Measurements from ENCODE around the gene NFATC2.

The NFATC2 gene

DNA sequence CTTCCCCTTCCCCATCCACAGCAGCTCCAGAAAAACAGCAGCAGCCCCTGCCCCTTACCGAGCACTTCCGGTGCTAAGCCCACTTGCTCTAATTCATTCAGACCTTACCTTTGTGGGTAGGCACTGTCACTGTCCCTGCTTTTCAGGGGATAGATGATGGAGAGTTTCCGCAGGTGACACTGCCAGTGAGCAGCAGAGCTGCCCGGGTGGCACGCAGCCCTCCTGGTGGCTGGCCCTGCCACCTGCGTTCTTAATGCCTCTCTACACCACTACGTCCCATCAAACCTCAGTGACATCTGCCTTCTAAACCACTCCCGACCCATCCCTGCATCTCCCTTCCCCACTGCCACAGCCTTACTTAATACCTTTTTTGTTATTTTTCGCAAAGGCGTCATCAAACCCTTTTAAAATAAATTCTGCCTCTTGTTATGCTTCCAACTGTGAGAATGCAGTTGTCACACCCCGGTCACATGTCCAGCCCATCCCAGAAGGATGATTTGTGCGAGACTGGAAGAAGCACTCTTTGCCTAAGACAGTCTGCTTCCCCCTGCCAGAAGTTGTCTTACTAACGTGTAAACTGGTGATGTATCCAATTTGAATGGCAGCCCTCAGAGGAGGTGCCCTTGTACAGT, 89.7 kb downstream of the NFATC2 start:
- no peak for DNase-seq (ENCODE audit: low read depth in 3 of 3)

DNA sequence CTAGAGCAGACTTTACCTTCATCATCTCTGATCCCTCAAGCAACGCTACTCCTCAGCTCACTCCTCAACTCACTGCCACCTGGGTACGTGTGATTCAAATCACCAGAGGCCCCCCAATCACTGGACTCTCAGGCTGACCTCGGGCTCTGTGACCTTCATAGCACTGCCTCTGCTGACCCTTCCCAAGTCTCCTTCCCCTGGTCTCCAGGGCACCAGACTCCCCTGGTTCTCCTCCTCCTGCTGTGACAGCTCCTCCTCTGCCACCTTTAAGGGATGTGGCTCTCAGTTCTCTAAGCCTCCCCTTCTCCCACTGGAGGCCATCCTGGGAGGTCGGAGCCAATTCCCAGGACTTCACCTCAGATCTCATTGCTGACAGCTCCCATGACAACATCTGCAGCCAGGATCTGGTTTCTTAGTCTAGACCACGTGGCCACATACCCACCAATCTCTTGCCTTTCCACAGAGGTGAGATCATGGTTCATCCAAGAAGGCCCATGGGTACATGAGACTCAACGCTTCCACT, 90.4 kb downstream of the NFATC2 start:
- DNase-seq (ENCODE audit: low read depth in 3 of 3) = no peak

DNA sequence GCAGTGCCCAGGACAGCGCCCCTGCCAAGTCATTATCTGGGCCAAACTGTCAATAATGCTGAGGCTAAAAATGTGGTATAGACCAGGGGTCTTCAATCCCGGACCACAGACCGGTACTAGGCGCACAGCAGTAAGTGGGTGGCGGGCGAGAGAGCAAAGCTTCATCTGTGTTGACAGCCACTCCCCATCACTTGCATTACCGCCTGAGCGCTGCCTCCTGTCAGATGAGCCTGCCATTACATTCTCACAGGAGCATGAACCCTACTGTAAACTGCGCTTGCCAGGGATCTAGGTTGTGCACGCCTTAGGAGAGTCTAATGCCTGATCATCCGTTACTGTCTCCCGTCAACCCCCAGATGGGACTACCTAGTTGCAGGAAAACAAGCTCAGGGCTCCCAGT, 91.0 kb downstream of the NFATC2 start:
- DNase-seq (ENCODE audit: low read depth in 3 of 3) = no peak

GRCh38 chr20:51450984-51451383, 91.5 kb downstream of the NFATC2 start:
- no peak for DNase-seq (ENCODE audit: low read depth in 3 of 3)

DNA sequence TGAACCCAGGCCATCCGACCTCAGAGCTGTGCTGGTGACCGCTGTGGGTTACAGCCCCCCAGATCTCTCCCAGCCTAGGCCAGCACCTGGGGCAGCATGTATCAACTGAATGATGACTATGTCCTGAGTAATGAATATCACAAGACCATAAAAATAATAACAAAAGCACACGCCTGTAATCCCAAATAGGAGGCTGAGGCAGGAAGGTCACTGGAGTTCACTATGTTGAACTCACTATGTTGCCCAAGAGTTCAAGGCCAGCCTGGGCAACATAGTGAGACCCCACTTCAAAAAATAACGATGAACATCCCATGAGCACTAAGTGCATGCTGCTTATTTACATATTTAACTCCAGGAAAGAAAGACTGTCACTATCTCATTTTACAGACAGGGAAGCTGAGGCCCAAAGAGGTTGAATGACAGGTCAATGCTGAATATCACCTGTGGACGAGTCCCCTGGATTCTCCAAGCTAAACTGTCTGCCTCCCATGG, 92.3 kb downstream of the NFATC2 start:
- DNase-seq (ENCODE audit: low read depth in 3 of 3) = no peak

DNA sequence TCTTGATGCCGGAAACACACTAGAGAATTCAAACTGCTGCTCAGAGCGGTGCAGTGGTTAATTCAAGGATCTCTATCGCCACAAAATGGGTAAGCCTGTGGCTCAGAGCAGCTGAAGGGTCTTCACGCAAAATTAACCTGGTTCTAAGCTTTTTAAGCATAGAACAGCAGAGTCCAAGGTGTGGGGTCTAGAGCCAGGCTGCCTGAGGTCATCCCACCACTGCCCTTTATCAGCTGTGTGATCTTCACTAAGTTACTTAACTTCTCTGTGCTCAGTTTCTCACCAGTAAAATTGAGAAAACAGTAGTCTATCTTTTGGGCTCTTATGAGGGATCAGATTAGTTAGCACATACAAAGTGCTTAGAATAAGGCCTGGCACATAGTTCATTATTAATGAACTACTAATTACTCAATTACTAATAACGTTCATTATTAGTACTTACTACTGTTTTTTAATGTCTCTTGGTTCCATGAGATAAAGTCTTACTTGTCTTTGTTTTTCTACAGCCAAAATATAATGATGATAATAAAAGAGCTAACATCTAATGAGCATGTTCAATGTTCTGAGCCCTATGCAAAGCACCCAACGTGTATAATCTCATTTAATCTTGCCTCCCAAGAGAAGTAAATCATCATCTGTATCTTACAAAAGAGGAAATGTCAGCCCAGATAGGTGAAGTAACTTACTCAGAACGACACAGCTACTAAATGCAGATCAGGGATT, 92.9 kb downstream of the NFATC2 start:
- no peak for DNase-seq (ENCODE audit: low read depth in 3 of 3)

DNA sequence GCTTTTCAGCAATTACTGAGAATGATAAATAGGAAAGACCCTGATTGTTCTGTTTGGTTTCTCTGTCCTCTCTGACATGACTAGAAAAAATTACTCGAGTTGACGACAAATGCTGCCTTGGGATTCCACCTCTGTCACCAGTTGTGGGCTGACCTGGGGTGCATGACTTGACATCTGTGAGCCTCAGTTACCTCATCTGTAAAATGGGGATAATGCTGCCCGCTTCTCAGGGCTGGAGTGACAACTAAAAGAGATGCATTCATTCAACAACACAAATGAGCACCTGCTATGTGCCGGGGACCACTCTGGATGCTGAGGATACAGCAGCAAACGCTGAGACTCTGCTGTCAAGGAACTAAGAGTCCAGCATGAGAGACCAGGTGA, 94.8 kb downstream of the NFATC2 start:
- DNase-seq (ENCODE audit: low read depth in 3 of 3) = no peak

- DNase-seq (ENCODE audit: low read depth in 3 of 3) = no peak
Observed at GRCh38 chr20:51447097-51447764, 95.3 kb downstream of the NFATC2 start.

DNA sequence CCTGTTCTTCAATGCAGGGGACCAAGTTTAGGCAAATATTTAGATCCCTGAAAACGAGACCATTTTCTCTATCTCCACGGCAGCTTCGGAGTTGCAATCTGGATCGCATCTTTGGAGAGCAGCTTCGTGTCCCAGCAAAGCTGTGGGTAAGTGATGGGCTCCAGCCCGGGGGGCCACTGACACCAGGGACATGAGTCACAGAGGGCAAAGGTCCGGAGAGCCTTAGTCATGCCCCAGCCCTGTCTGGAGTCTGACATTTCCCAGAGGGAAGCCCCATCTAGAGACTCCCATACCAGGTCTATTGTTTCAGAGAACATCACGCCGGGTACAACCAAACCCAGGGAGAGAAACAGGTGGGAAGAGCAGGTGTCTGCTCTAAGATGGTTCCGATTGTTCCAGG, 95.9 kb downstream of the NFATC2 start:
- DNase-seq (ENCODE audit: low read depth in 3 of 3) = no peak

DNA sequence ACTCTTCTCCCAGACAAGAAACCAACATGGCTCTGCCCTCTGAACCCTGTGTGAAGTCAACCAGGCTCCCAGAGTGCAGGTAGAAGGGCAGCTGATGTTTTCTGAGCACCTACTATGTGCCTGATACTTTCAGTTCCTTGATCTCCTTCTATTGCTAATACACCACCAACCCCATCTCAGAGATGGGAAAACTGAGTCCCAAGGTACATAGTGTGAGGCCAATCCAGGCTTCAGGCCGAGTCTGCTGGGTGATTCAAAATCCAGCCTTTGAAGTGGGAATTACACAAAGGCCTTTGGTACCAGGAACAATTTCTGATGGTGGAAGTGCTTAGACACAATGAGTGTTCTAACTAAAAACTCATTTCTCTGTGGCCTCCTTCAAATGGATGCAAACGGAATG, 96.3 kb downstream of the NFATC2 start:
- no peak for DNase-seq (ENCODE audit: low read depth in 3 of 3)

DNA sequence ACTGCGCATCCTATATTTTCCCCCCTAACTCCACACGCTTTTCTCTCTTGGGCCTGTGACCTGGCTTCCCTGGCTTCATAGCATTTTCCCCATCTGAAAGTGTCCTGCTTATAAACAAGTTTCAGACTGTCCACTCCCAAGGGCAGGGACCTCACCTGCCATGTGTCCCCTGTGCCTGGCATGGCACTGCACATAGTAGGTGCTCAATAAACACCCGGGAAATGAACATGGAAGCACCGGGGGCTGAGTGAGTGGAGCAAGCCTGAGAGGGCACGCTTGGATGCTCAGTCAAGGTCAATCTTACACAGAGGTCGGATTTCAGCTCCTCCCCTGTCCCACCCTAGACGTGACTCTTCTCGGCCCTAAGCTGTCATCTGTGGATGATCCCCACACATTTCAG, 96.9 kb downstream of the NFATC2 start:
- no peak for DNase-seq (ENCODE audit: low read depth in 3 of 3)

GRCh38 chr20:51444922-51445438, 97.5 kb downstream of the NFATC2 start:
- no peak for DNase-seq (ENCODE audit: low read depth in 3 of 3)

DNA sequence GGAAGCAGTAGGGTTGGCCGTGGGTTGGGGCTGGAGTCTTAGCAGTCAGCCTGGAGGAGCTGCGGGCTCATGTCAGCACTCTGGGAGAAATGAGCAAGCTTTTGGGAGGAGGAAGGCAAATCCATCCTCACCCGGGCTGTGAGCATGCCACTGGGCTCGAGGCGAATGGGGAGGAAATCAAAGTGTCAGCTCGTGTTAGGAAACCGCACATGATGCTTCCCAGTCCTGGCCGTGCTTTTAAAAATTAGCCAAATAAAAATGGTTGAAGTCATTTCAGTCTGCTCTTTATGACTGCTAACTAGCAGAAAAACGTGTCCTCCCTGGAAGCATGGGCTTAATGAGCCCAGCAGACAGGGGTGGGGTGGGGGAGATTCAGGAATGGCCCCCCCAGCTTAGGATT, 98.1 kb downstream of the NFATC2 start:
- no peak for DNase-seq (ENCODE audit: low read depth in 3 of 3)

GRCh38 chr20:51442602-51443001, 99.9 kb downstream of the NFATC2 start:
- DNase-seq (ENCODE audit: low read depth in 3 of 3) = no peak

- DNase-seq (ENCODE audit: low read depth in 3 of 3) = no peak
Observed at GRCh38 chr20:51440589-51440988, 101.9 kb downstream of the NFATC2 start.

GRCh38 chr20:51439160-51439689, 103.3 kb downstream of the NFATC2 start:
- DNase-seq (ENCODE audit: low read depth in 3 of 3) = no peak

GRCh38 chr20:51438136-51438535, 104.4 kb downstream of the NFATC2 start:
- DNase-seq (ENCODE audit: low read depth in 3 of 3) = no peak

- no peak for DNase-seq (ENCODE audit: low read depth in 3 of 3)
Observed at GRCh38 chr20:51437182-51437924, 105.2 kb downstream of the NFATC2 start.

DNA sequence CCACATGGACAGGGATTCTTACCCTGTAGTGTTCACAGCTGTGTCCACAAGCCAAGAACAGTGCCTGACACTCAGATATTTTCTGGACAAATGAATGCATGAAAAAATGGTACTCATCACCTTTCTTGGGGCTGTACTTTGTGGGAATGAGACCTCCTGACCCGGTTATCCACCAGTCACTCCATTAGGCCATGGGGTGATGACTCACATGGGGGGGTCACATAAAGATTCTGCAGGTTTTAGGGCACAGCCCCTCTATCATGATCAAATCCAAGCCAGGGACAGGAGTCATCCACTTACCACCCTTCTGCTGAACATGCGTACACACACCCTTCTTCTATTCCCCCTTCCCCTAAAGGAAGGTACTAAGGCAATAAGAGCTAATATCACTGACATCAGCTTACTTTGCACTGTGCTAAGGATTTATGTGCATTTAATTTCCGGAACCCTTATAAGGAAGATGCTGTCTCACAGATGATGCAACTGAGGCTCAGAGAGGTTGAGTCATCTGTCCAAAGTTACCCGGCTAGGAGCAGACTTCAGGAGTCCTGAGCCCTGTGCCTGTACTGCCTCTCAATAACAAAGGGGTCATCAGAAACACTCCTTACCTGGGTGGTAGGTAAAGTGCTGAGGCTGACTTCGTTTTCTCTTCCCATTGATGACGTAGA, 107.8 kb downstream of the NFATC2 start:
- DNase-seq (ENCODE audit: low read depth in 3 of 3) = no peak

DNA sequence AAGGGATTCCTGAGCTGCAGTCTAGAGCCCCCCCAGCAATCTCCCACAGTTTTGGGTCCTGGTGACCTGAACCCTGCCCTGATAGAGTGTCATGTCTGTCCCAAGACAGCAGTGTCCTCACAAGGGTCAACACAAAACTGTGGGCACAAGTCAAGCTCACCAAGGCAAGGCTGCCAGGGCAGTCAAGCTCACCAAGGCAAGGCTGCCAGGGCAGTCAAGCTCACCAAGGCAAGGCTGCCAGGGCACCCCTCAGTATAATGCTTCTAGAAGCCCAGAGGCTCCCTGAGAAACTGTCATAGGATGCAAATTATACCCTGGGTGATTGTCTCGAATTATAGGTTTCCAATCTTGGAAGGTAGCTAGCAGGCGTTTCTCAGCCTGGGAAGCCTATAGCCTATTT, 108.5 kb downstream of the NFATC2 start:
- no peak for DNase-seq (ENCODE audit: low read depth in 3 of 3)

GRCh38 chr20:51432875-51433274, 109.6 kb downstream of the NFATC2 start:
- no peak for DNase-seq (ENCODE audit: low read depth in 3 of 3)
